ENCODE measurements around the gene ZFAND2B.
"Not testable (repeated sequence)": the region's sequence is repeated elsewhere in the genome, so short reads cannot be mapped to it uniquely, and the experiment has no call there.

ZFAND2B gene

DNA sequence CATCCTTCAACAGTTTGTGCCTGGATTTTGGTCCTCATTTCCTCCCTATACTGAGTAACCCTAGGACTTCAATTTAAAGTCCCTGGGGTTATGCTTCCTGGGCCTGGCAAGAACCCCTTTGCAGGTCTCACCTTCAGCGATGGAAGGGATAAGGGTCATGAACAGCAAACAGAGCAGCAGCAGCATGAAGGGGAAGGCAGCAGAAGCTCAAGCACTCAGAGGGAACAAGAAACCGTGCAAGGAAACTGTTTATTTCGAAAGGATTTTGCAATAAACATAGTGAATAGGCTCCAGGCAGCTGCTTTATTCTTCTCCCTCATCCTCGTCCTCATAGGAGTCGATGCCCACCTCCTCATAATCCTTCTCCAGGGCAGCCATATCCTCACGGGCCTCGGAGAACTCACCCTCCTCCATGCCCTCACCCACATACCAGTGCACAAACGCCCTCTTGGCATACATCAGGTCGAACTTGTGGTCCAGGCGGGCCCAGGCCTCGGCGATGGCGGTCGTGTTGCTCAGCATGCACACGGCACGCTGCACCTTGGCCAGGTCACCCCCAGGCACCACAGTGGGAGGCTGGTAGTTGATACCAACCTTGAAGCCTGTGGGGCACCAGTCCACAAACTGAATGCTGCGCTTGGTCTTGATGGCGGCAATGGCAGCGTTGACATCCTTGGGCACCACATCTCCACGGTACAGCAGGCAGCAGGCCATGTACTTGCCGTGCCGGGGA lies 43.6 kb downstream of the ZFAND2B start:
- DNase-seq (ENCODE audit: low spot score) = no peak

DNA sequence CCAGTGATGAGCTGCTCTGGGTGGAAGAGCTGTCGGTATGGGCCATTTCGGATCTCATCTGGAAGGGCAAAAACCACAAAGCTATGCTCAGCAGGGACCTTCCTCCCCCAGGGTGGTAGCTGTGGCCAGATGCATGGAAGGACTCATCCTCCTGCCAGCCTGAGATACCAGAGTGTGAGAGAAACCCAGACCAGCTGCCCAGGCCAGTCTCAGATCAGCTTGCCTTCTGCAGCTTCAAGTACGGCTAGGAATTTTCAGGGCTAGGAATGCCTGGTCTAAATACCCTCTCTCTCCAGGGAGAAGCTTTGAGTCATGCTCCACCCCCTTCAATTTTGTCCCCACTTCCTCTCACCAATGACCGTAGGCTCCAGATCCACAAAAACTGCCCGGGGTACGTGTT lies 45.1 kb downstream of the ZFAND2B start:
- DNase-seq (ENCODE audit: low spot score) = no peak

DNA sequence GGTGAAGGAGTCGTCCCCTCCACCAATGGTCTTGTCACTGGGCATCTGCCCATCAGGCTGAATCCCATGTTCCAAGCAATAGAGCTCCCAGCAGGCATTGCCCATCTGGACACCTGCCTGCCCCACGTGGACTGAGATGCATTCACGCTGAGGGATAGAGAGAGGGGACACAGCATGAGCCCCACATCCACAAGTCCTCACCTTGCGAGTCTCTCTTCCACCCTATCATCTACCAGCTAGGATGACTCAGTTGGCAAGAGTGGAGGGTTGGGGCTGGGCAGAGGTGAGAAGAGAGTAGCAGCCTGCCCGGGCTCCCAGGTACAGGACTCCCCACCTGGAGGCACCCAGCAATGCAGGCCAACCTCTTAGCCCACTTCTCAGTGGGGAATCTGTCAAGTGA lies 45.5 kb downstream of the ZFAND2B start:
- no peak for DNase-seq (ENCODE audit: low spot score)

DNA sequence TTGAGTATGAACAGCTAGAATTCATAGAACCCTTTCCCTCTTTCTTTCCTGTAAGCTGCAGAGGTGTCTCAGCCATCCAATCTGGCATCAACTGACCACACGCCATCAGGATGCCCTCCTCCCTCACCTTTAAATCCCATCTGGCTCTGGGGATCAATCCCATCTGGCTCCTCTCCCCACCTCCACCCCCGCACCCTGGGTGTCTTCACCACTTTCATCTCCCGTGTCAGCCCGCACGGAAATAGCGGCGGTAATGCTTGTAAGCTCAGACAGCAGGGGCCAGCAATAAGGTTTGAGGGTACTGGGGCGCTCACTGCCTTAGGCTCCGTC lies 46.0 kb downstream of the ZFAND2B start:
- DNase-seq (ENCODE audit: low spot score) = no peak

DNA sequence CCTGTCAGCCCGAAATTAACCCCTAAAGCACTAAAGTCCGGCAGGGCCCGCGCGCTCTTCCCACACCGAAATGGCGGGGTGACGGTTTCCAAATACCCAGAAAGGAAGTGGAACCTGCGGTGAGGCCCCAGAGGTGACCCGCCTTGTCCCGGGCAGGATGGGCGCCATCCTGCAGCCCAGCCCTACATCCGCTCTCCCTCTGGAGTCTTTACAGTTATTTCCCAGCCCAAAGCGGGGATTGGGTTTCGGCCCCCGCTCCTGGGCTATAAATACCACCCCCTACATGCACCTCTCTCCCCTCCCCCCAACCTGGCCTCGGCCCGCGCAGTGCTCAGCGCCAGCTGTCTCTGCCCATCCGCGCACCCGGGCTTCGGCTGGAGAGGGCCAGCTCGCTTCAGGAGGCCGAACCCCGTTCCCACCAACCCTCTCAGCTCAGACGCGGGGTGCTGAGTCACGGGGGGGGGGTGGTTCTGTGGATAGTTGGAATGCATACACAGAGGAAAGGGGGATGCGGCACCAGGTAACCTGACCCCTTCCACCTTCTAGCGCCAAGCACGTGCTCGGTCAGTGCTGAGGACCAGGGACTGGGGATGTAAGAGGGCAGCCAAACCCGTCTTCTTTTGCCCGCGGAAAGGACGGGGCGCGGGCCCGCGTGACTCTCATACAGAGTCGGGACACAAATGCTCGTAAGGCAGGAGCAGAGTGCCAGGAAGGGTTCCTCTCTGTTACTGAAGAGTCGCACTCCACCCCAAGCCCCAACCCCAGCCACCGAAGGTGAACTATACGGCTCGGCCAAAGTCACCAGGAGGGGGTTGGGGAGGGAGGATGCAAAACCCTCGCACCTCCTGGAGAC lies 46.5 kb downstream of the ZFAND2B start, which contains the start of gene TUBA4B:
TUBA4B (plus strand) TSS at position 344 of the 853 bp plus-strand sequence; CDS start at position 509, 165 bp downstream.
- DNase-seq (ENCODE audit: low spot score) = no peak

DNA sequence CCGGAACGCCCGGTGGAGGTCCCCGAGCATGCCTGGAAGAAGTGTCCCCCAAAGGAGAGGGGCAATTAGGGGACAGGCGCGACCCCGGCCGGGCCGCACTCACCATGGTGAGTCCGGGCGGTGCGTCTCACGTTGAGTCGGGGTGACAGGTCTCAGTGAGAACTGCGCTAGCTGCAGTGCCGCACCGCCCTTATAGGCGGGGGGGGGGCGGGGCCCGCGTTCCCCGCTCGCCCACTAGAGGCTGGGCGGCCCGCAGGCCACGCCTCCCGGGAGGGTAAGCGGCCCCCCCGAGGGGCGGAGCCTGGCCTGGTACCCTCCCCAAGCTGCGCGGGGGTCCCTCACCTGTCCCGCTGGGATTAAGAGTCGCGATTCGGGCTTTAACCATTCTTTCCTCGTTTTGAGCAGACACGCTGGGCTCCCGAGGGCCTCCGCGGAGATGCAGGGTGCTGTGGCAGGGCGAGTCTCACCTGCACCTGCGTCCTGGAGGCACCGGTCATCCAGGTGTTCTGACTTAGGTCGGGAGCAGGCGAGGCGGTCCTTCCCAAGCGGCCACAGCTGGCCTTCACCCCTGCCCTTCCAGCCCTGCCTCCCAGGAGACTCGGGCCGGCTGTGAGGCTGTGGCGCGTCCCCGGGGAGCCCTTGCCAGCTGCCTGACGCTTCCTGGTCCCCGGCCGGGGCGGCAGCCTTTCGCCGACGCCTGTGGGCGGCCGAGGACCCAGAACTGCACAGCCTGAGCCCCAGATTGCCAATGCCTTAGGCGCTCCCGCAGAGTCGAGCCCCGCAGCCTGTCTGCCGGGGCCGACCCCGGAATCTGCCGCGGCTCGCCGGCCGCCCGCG lies 47.4 kb downstream of the ZFAND2B start, which contains the start of gene TUBA4A:
TUBA4A (minus strand) TSS at position 166 of the 837 bp plus-strand sequence; CDS start at position 106, 60 bp downstream.
- DNase-seq (ENCODE audit: low spot score) = peak; percentile 91

DNA sequence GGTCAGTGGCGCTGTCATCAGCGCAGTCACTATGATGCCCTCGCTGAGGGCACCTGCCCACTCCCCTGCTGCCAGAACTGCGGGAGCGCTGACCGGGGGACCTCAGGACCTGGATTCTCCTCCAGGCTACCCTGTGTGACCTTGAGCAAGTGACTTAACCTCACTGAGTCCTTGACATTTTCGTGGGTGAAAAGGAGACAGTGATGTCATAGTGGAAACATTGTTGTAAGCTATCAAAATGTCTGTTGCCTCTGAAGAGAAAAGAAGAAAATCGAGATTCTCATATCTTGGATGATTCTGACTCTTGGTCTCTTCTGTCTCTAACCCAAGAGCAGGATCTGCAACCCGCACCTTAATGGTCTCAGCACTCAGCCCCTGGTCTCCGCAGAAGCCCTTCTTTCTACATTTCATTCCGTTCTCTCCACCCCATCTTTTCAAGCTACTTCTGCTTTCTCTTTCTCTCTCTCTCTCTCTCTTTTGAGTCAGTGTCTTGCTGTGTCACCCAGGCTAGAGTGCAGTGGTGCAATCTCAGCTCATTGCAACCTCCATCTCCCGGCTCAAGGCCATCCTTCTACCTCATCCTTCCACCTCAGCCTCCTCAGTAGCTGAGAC lies 48.1 kb downstream of the ZFAND2B start:
- DNase-seq (ENCODE audit: low spot score) = no peak

DNA sequence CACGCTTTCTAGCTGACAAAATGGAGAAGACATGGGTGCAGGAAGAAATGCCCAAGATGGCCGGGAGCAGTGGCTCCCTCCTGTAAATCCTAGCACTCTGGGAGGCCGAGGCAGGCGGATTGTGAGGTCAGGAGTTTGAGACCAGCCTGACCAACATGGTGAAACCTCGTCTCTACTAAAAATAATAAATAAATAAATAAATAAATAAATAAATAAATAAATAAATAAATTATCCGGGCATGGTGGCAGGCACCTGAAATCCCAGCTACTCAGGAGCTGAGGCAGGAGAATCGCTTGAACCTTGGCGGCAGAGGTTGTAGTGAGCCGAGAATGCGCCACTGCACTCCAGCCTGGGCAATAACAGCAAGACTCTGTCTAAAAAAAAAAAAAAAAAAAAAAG lies 52.4 kb downstream of the ZFAND2B start:
- not testable (repeated sequence) for DNase-seq (ENCODE audit: low spot score)
